ENCODE measurements around the gene ABHD14A.

GRCh38 chr3:51962854-51963530 lies 11.9 kb upstream of the ABHD14A start:
- no peak for TF ChIP-seq EZH2 (IDR thresholded peaks at IDR 0.05; ENCODE audit: borderline replicate concordance, low read depth, low read length, poor library complexity, severe bottlenecking)
- no peak for TF ChIP-seq CTCF (conservative IDR thresholded peaks at IDR 0.05; ENCODE audit: low read depth, low read length)
